ENCODE data around the gene ZFHX3. TPM values are rescaled to one million over a fixed set of nuclear protein-coding genes. Genes with fewer than 3 reads are reported as not detected.

ZFHX3 gene
- total and polyA plus RNA-seq, 2 donors (not counting 3 experiments of a cell fraction or from before 2014, with no cell fraction given): 3.7 to 18.8 TPM

- no peaks in the 10 kb centered on the region for H4K20me1 ChIP-seq (replicated peaks; ENCODE audit: control insufficient read depth, extremely low read depth, insufficient read depth, low read length)
- no peak overlapping the region for H2AFZ ChIP-seq (ENCODE audit: low read depth, low read length)
- ChIA-PET POLR2A (interaction anchor here (0.6 kb wide), 1 partner anchor 30 kb away, joined by 4 read pairs; no protein-coding TSS in a partner anchor), CTCF (no interaction called here)
- no peaks in the 10 kb centered on the region for H3K36me3 ChIP-seq (ENCODE audit: control insufficient read depth in 2 of 2, extremely low read depth in 1 of 2, insufficient read depth in 2 of 2, low read length in 2 of 2)
- DNase-seq (ENCODE audit: low read depth, low spot score) (no peak), FAIRE-seq (no peak)
- H3K9me1 ChIP-seq (replicated peaks; ENCODE audit: control insufficient read depth, extremely low read depth, insufficient read depth, low read length): no peaks in the 10 kb centered on the region
- TF ChIP-seq MAX (IDR thresholded peaks at IDR 0.05; ENCODE audit: insufficient read depth, insufficient read length) (no peak), CTCF (IDR thresholded peaks at IDR 0.05; ENCODE audit: extremely low read depth in 1 of 2, insufficient read depth in 1 of 2, low read depth in 1 of 2, low read length in 2 of 2) (no peak), POLR2AphosphoS5 (IDR thresholded peaks at IDR 0.05; ENCODE audit: insufficient read depth, low read depth, low read length) (no peak), GATA2 (IDR thresholded peaks at IDR 0.05; ENCODE audit: insufficient read depth, insufficient read length, low read depth, low read length) (no peak), EZH2 (IDR thresholded peaks at IDR 0.05; ENCODE audit: borderline replicate concordance, low read depth, low read length, severe bottlenecking) (no peak), POLR2A (IDR thresholded peaks at IDR 0.05; ENCODE audit: low read depth, low read length) (no peak), MYC (IDR thresholded peaks at IDR 0.05; ENCODE audit: low read depth, low read length) (no peak), FOS (IDR thresholded peaks at IDR 0.05; ENCODE audit: borderline replicate concordance, insufficient read depth, low read length) (no peak)
- intact Hi-C loops (cut with micrococcal nuclease): no loop called here
- H3K4me2 ChIP-seq (ENCODE audit: insufficient read depth, low read length): no peak overlapping the region
- H3K9me3 ChIP-seq (replicated peaks; ENCODE audit: control insufficient read depth, insufficient read depth, low read length): no peaks in the 10 kb centered on the region
- H3K27ac ChIP-seq (ENCODE audit: insufficient read depth, low read depth, low read length): no peak overlapping the region
- no peaks in the 10 kb centered on the region for H3K27me3 ChIP-seq (ENCODE audit: control insufficient read depth in 2 of 2, insufficient read depth in 2 of 2, low read length in 2 of 2)
- BruUV-seq (replicated peaks): no TSS peak
- no peaks in the 10 kb centered on the region for H3K4me1 ChIP-seq (ENCODE audit: control insufficient read depth, extremely low read depth, insufficient read depth, low read length)
- dilution Hi-C loops (cut with MboI; ENCODE audit: extremely low pct_ligation_motif_present, low sequenced_read_pairs): no loop called here
- H3K4me3 ChIP-seq (replicated peaks in 1 of 3; ENCODE audit: insufficient read depth in 1 of 3, low read depth in 1 of 3, low read length in 3 of 3): no peak overlapping the region
- H3K9ac ChIP-seq (replicated peaks; ENCODE audit: extremely low read depth, insufficient read depth, low read length): no peak overlapping the region
- peaks cover 54% of the 10 kb centered on the region for H3K79me2 ChIP-seq (ENCODE audit: control insufficient read depth, insufficient read depth, low read length)
Measured at GRCh38 chr16:73040735-73041402, 7.1 kb downstream of the ZFHX3 start.

Data from endothelial cell of umbilical vein (primary cell).